Right renal pelvis (tissue), 4 donors: Measurements from ENCODE around the gene COG6. TPM values are rescaled to one million over a fixed set of nuclear protein-coding genes. Genes with fewer than 3 reads are reported as not detected.

Experiments used
- DNase-seq, 4 donors: peaks; one replicate each; pipeline ENCODE4 v3.0.0-alpha.2; 2013; ENCODE audit warnings: low read depth in 4 of 4, low spot score in 3 of 4, missing footprints in 1 of 4
- polyA plus RNA-seq, 4 donors: library from polyadenylated mRNA; unstranded; fragments of 120-200 nt; gene quantifications; one replicate each; pipeline ENCODE4 v1.2.1, GENCODE V29; 2013; ENCODE audit not compliant: insufficient read length in 4 of 4

Gene COG6
- polyA plus RNA-seq, 4 donors, result 32.4 to 43.5 (median 41.2) TPM

DNA sequence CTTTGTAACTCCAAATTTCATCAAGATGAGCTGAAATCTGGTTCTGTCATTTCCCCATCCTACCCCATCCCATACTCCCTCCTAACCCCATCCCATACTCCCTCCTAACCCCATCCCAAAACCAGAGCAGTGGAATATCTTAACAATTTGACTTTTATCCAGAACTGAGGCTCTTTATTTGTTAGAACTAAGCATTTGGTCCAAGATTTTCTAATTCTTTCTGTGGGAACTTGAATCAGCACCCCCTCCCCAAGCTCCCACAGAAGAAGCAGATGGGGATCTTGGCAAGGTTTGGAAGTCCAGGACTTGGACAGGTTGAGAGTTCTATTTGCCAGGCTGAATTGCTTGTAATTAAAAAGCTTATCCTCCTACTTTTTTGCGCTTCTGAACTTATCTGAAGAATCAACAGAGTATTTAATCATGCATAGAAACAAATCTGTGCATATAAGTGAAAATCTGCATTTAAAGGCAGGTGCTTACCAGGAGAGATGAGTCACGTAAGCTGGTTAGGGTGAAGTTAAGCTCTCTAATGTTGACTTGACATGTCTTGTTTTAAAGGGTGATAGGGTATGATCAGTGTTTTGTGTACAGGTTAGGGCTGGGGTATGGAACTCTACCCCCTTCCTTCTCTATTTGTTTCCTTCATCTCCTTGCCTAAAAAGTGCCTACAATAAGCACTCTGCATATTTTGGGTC is 111.1 kb downstream of the COG6 start:
- no peak for DNase-seq

DNA sequence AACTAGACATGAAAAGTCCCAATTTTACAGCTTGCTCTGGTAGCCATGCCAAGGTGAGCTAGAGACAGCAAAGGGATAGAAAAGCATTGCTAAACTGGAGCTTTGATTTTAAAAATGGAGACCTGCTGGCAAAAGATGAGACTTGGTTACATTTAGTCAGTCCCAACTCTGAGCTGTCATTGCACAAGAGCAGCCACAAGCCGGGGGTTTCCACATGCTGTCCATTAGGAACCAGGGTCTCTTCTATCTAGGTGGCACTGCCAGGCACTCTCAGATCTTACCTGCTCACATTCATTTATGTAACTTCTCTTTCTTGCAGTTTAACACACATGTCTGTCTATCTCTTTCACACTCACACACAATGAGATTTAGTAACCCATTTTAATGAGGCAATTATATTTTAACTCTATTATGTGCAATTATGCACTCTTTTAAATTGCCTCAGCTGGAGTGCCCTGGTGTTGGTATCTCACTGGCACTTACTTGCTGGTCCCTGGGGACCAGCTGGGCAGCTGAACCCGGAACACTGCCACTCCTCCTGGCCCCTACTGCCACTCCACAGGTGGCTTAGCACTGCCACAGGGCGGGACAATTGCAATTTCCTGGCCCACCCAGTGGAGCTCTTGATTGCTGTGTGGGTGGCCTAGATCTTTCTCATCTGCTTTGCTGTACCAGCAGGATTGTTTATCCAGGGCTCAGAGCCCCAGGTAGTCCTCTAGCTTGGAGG is 112.5 kb downstream of the COG6 start:
- DNase-seq, result no peak

DNA sequence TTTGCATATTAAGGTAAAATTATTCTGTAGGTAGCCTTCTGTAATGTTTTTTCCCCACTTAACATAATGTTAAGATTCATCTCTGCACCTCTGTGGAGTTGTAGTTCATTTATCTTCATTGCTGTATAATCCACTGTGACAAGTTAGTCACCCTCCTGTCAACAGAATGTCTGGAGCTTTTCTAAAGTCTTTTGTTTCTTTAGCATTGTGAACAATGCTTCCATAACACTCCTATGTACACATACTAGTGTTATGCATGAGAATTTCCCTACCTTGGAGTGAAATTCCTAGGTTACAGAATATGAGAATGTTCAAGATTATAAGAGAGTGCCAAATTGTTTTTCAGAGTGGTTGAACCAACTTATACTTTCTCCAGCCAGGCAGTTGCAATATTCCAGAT is 113.5 kb downstream of the COG6 start:
- DNase-seq, result no peak

DNA sequence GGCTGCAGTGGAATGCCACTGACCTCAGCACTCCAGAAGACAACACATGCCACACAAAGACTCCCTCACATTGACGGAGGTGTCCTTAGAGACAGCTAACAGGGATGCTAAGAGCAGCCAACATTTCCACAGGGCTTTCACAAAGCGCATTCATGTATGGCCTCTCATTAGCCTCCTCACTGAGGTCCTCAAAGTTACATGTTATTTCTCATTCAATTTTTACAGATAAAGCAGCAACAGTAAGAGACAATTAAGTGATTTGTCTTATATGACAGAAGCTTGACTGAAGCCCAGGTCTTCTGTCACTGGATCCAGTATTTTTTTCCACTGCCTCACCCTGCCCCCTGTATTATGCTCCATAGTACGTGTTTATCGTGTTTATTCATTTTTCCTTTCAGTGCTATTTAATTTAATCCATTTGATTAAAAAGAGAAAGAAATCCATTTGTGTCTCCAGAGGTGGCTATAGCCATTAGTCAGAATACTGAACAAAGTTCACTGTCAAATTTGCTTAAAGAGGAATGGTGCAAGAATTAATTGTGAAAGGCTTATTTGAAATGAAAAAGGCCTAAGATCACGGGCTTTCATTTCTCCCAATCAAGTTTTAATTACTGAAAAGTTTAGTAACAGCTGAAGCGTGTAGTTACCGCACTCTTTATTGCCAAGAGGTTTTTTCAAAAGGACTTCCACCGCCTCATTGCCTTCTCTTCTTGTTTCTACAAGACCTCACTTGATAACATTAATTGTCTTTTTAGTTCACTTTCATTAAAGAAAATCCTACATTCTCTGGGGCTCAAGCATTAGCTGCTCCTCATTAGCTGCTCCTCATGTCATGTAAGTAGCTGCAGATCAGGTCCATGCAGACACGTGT is 115.0 kb downstream of the COG6 start:
- no peak for DNase-seq

DNA sequence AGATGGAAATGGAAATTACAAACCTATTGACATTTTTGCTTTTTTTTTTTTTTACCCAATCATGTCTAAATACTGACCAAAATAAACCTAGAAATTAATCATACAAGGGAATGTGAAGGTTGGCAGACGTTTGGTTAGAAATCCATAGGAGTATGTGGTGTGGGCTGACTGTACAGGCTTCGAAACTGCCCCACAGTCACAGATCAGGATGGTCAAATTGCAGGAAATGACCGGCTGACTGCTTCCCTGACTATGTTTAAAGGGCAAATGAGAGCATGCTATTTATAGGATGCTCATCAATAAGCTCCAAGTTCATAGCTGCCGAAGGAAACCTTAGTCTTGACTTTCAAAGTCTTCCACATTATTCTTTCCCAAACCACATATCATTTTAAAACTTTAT is 118.4 kb downstream of the COG6 start:
- DNase-seq, result no peak

DNA sequence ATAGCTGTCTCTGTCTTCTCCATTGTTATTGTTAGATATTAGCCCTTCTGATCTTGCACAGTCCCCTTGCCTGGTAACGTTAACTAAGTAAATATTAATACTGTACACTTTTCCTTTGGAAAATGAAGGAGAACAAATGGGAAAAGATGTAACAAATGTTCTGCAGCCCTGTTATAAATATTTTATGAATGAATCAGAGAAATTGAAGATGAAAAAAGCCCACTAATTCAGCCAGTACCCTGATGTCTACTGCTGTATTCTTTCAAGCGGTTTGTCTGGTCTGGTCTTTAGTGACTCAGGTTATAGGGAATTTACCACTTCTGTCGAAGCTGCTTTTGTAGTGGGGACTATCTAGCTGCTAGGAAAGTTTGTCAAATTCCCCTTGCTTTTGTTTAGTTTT is 121.0 kb downstream of the COG6 start:
- DNase-seq, result no peak

DNA sequence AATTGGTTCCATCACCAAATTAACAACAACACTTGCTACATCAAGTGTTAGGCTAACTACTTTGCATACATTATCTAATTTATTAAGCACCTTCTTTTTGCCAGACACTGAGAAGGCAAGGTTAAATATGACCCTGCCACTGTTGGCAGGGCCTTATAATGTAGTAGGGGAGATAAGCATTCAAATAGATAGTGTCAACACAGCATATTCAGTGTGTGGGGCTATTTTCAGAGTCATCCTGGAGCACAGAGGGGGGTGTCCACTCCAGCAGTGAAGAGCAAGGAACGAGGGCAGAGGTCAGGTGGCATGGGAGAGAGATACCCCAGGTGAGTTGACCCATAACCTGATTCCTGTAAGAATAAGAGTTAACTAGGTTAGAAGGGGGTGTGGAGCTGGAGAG is 121.6 kb downstream of the COG6 start:
- no peak for DNase-seq

DNA sequence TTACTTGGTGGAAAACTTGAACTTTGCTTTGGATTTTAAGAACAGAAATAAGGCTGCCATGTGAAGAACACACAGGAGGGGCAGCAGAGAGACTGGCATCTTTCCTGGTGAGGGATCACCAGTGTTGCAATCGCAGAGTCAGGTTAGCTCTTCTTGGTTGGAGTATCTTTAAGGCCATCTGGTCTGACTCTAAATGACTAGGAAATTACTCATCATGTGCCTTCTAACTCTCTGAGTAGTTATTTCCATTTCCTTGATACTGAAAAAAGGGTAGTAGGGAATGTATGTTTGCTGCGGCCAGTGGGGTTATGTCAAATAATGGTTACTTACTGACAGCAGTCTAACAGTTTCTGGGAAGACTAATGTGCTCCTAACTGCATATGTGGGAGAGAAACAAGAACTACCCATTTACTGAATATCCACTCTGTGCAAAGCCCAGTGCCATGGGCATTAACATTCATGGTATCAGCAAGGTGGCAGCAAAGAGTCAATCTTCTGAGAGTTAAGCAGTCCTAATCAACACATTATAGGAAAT is 122.1 kb downstream of the COG6 start:
- no peak for DNase-seq

DNA sequence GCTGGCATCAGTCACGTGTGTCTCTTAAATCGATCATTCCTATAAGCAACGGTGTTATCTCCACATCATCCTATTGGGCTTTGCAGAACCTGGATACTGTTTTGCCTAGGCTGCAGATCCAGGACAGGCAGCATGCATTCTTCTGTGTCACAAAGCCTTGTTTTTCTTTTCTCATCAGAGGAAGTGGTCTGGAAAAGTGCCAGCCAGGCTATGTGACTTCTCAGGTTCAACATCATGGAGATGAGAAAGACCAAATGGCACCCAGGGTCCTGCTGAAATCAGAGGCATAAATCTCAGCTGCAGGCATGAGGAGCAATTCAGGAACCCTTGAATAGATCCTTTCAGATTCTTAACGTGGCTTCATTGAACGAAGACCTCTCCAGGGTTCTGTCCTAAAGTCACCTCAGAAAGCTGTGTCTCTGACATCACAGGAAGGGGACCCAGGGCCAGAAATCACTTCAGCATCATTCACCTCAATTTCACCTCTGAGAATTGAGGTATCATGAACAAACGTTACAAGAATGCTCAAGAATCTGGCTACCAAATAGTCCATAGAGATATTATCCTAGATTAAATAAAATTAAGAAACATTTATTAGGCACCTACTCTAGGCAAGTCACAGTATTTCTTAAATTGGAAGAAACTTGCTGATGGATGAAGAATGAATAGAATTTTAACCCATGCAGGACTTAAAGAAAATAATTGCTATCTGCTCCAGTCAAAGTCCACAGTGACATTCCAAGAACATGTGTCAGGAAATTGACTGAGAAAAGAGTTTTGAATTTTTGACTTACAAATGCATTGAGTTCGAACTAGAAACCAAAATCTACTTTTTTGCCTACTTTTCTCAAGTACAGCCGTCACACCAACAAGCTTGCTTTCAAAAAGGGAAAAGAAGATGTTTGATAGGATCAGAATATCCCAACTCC is 124.1 kb downstream of the COG6 start:
- DNase-seq, result no peak

DNA sequence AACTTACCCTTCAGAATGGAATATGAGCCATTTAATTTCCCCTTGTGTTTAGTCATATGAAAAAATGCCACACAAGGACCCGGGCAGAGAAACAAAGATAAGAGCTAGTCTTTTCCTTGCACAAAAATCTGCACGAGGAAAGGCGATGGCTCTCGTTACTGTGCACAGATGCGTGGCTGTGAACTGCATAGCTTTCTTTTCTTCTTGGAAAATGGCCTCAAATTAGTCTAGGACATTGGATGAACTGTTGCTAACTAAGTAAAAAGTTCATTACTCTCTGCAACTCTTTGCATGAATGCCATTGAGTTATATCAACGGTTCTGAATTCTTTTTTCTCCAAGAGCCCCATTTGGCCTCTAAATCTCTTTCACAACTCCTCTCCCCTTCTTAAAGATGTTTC is 125.2 kb downstream of the COG6 start:
- DNase-seq, result no peak

DNA sequence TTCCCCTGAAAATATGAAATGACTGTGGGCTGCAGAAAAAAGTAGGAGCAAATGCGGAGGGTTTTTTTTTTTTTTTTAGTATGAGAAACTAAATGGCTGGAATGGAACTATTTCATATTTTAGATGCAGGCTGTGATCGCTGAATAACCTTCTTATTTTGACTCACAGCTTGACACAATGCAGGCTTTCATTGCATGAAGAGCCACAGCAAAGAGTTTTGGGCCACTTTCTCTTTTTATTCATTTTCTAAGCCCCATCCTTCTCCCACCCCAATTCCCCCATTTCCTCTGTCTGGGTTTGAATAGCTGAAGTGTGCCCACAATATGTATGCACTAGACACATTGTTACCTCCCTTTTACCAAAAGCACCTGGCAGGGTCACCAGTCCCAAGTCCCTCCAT is 125.9 kb downstream of the COG6 start:
- DNase-seq, result no peak

DNA sequence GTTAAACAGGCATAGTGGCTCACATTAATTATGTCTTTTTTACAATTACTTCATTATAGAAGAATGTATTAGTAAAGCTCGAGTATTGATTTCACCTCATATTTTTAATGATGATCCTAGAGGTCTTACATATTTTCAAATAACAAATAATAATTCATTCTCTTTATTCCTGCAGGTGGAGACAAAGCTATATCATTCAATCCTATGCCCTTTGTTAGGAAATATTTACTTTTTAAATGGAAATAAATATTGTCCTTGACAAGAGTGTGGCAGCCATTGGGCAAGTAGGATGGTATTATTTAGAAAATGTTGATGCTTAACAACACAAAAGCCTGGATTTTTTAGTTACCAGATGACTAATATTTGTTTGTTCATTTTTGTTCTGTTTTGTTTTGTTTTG is 127.6 kb downstream of the COG6 start:
- DNase-seq, result no peak

DNA sequence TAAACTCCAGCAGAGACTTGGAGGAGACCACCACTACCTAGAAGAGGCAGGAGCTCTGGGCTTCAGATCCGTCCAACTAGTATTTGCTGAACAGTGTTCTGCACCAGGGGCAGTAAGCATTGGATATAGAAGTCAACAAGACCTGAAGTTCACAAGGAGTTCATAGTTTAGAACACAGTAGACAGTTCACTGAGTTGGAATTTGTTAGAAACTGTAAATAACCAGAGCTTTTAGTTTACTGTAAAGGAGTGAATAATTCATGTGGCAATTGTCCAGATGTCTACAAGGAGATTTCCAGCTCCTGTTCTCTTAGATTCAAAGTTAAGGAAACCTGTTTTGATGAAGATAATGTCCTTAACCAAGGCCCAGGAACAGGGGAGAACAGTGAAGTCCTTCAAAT is 128.9 kb downstream of the COG6 start:
- DNase-seq, result no peak

DNA sequence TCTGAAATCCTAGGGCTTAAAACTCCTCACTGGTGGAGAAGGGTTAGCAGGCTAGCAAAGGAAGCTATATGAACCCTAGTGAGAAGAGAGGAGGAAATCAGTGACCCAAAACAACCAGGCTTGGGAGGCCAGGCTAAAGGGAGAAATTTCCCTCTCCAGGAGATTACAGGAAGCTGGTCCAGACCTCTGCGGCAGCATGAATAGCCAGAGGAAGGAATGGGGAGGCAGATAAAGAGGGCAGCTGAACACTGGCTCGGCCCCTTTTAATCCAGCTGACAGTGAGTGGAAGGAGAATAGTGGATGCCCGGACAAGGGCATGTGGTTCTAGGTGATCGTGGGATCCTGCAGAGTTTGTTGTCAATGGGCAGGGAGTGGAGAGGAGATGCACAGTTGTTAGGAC is 130.6 kb downstream of the COG6 start:
- DNase-seq, result no peak

DNA sequence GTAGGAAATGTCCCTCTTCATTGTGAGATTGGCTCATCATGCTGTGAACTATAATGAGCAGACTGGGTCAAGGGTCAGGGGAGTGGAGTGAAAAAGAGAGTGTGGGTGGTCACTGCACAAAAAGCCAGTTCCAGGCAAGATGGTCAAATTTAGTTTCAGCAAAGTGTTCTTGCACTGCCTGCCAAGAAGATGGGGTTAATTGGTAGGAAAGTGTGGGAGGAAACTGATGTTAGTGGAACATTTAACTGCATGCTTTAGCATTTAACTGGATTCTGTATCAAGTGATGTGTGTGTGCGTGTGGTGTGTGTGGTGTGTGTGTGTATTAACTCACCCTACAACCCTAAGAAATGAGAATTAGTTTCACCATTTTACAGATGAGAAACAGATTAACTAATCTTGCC is 131.6 kb downstream of the COG6 start:
- DNase-seq, result no peak

DNA sequence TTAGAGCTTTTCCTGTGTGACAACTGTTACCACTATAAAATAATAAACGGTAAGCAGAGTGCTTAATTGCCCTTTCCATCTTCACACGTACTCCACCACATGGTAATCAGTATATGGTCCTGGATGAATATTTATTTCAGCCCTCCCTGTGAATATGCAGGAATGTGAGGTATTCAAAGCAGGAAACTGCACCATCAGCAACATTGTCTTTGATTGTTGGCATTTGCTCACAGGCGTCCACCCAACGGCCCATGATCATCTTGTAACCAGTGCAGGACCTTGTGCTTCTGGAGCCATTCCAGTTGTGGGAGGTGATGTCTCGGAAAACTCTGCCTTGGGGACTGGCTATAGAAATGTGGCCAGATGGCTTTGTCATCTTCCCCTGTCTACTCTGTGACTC is 132.6 kb downstream of the COG6 start:
- no peak for DNase-seq

DNA sequence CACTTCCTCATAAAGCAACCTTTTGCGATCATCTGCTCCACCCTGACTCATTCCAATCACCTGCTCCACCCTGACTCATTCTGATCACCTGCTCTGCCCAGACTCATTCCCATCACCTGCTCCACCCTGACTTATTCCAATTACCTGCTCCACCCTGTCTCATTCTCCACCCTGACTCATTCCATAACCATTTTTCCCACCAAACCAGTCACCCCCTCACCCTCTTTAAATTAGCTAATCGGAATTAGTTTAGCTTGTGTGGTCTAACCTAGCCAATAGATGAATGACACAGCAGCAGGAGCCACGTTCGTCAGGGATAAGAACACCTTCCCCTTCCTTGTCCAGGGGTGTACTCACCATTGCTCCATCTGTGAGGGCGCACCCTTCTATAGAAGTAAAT is 134.0 kb downstream of the COG6 start:
- DNase-seq, result no peak
